Breast epithelium (tissue), 4 donors: ENCODE measurements around the gene IGF2BP2. TPM values are rescaled to one million over a fixed set of nuclear protein-coding genes. Genes with fewer than 3 reads are reported as not detected.

ENCODE experiments used
- DNase-seq, 2 donors: peaks; one replicate each; pipeline ENCODE4 v3.0.0-alpha.2; 2019; ENCODE audit warnings: low spot score in 2 of 2
- H3K27ac ChIP-seq, 2 donors: fragments of 200-600 bp; sonication (generic) in 1 of 2; one replicate each; pipeline ENCODE4 v1.5.1; 2016 to 2019; ENCODE audit warnings: mild to moderate bottlenecking in 1 of 2
- H3K27me3 ChIP-seq, 2 donors: fragments of 200-600 bp; sonication (generic) in 1 of 2; one replicate each; pipeline versions ENCODE4 v1.5.1 to v1.6.0; 2017 to 2019; ENCODE audit warnings: control low read depth in 1 of 2, mild to moderate bottlenecking in 1 of 2
- H3K36me3 ChIP-seq: fragments of 200-600 bp; one replicate; pipeline ENCODE4 v1.5.1; 2019
- H3K4me1 ChIP-seq, 2 donors: fragments of 200-600 bp; sonication (generic); one replicate each; pipeline ENCODE4 v1.5.1; 2016 to 2019; ENCODE audit warnings: control low read depth in 1 of 2
- H3K4me3 ChIP-seq, 3 donors: fragments of 200-600 bp; sonication (generic); 1 replicate in 2 of 3; 2 replicates in 1 of 3; pipeline ENCODE4 v1.5.1; 2016 to 2019; ENCODE audit warnings: mild to moderate bottlenecking in 3 of 3, moderate library complexity in 2 of 3
- H3K9me3 ChIP-seq, 2 donors: fragments of 200-600 bp; sonication (generic) in 1 of 2; one replicate each; pipeline ENCODE4 v1.5.1; 2016 to 2019; ENCODE audit warnings: control low read depth in 1 of 2
- CTCF ChIP-seq, 3 donors: fragments of 450-650 bp; IDR thresholded peaks; one replicate each; pipeline ENCODE4 v1.5.1; 2016 to 2017; ENCODE audit warnings: antibody characterized with exemption in 3 of 3, mild to moderate bottlenecking in 3 of 3, moderate library complexity in 3 of 3
- POLR2A ChIP-seq: fragments of 450-650 bp; IDR thresholded peaks from one replicate; pipeline ENCODE4 v1.6.1; 2016; ENCODE audit warnings: antibody characterized with exemption, mild to moderate bottlenecking, moderate library complexity
- POLR2AphosphoS5 ChIP-seq, 3 donors: sonication (generic); formaldehyde crosslinking; IDR thresholded peaks; one replicate each; pipeline ENCODE4 v1.6.1; 2017; ENCODE audit warnings: antibody characterized with exemption in 3 of 3
- intact Hi-C: fragments of 100-400 bp; cut with DNase I; formaldehyde crosslinking; loops from one replicate; pipeline ENCODE4 v1.15.1; 2023; ENCODE audit warnings: low total_unique reads
- total RNA-seq, 3 donors: library from RNA; depleted of rRNA; stranded (reverse); fragments of >200 nt; gene quantifications; one replicate each; pipeline ENCODE4 v1.1.0, GENCODE V29; 2016

IGF2BP2 gene
- total RNA-seq, 3 donors from 2014 or later, result 4.9 to 27.5 (median 23.8) TPM

- Histone ChIP-seq H3K9me3 (no peaks in the 10 kb centered on the region), H3K27me3 (no peaks in the 10 kb centered on the region), H3K4me3 (no peak overlapping the region), H3K27ac (no peak overlapping the region), H3K4me1 (peaks cover 0 to under 1% of the 10 kb centered on the region in 2 donors), H3K36me3 (no peaks in the 10 kb centered on the region)
- no peak for DNase-seq
- intact Hi-C loops, result no loop called here
- TF ChIP-seq POLR2AphosphoS5 (IDR thresholded peaks at IDR 0.05), result no peak
- no peak for TF ChIP-seq POLR2A
- TF ChIP-seq CTCF (IDR thresholded peaks at IDR 0.05), result no peak
Measured at GRCh38 chr3:185594073-185594472, 230.8 kb downstream of the IGF2BP2 start.

Other genes starting within 250 kb of the IGF2BP2 start
- 10 to 100 TPM; 32.0 to 45.2 (median 34.4) TPM for gene SENP2, start 238.7 kb downstream of the IGF2BP2 start, total RNA-seq
- 100 to 1,000 TPM; 163 to 278 (median 179) TPM for gene TRA2B, start 113.0 kb upstream of the IGF2BP2 start, total RNA-seq